IPS-NIHi11 (cell line): ENCODE results near the gene COX18.

Experiments
- DNase-seq: peaks from one replicate; pipeline ENCODE4 v3.0.0; 2012; ENCODE audit warnings: mixed read lengths, low spot score

COX18 gene

DNA sequence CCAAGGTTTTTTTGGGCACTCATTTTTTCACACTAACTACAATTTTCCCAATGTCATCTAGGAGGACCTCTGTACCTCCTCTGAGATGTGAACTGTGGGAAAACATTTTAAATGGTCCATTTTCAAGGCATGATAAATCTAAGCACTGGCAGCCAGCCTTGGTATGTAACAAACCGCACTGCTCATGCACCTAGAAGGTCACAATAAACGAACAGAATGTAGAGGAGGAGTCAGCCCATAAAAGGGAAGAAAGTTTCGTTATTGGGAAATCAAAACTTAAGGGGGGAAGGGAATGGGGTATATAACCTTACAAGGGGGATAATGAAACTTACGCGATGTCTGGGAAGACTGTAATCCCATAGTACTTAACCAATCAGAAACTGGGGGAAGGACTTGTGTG is 16.4 kb downstream of the COX18 start:
- no peak for DNase-seq

DNA sequence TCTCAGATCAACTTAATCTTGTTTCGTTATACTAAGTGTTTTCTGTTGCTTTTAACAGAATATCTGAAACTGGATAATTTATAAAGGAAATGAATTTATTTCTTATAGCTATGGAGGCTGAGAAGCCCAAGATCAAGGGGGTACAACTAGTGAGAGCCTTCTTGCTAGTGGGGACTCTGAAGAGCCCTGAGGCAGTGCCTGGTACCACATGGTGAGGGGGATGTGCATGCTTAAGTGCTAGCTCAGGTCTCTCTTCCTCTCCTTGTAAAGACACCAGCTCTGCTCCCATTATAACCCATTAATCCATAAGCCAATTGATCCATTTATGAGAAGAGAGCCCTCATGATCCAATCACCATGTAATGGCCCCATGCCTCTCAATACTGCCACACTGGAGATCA is 17.9 kb downstream of the COX18 start:
- peak; percentile 11 for DNase-seq

GRCh38 chr4:73045879-73046278 is 23.6 kb downstream of the COX18 start:
- no peak for DNase-seq

- no peak for DNase-seq
Observed at GRCh38 chr4:73037057-73037456, 32.5 kb downstream of the COX18 start.

DNA sequence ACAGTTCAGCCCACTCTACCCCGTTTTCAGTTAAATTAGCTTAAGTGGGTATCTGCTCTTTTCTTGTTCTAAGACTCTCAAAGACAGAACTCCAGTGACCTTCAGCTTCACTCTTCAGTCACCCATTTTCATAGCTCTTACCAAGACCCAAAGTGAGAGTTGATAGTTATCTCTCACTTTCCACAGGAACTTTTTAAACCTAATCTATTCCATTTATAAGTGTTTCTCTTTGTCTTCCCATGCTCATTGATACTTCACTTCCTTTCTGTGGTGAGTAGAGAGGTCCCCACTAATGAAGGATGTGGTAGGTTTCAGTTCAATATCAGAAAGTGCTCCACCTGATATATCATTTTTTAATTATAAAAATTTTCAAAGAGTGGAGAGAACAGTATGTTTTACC is 33.4 kb downstream of the COX18 start:
- no peak for DNase-seq

DNA sequence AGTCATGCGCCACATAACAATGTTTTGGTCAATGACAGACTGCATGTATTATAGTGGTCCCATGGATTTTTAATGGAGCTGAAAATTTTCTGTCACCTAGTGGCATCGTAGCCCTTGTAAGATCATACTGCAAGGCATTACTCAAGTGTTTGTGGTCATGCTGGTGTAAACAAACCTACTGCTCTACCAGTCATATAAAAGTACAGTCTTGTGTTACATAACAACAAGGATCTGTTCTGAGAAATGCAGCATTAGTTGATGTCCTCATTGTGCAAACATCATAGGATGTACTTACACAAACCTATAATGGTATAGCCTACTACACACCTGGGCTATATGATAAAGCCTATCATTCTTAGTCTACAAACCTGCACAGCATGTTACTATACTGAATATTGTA is 34.6 kb downstream of the COX18 start:
- DNase-seq: no peak

- no peak for DNase-seq
Observed at GRCh38 chr4:73028621-73029020, 40.9 kb downstream of the COX18 start.

DNA sequence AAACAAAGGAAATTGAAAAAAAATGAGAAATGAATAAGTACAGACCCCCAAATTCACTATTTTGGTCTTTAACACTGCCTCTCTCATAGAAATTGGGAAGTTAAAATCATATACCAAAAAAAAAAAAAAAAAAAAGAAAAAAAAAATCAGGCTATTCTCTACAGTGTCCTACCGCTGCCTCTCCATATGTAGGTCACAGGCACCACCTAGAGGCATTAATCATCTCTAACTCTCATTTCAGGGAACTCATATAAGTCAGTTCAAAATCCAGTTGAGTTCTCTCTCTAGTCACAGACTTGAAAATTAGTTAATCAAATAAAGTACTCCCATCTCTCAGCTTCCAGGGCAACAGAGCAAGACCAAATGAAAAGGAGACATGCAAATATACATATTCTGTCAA is 47.9 kb downstream of the COX18 start:
- peak; percentile 52 for DNase-seq

DNA sequence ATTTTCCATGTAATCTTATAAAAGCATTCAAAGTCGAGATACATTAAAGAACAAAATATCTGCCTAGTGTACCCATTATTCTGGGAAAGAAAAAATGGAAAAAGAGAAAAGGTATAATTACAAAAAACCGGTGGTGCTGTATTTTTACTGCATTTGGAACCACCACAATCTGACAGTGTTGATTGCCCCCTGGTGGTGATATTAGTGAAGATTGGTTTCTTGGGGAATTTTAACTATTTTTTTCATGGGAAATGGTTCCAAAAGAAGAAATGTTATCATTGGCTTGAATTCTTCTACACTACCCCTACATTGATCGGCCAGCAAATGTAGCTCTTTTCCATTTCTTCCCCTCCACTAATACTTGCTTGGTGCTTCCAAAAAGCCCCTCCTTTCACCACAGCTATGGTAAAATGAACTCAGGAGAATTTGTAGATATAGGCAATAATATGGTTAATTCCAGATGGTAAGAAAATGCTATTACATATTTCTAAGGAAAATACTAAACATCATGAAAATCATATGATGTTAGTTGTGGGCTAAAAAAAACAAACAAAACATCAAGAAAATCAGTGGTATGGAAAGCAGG is 50.0 kb downstream of the COX18 start:
- peak; percentile 43 for DNase-seq

- no peak for DNase-seq
Observed at GRCh38 chr4:73018595-73018994, 50.9 kb downstream of the COX18 start.

GRCh38 chr4:73013310-73013709 is 56.2 kb downstream of the COX18 start:
- no peak for DNase-seq

- DNase-seq: no peak
Observed at GRCh38 chr4:73012673-73013072, 56.8 kb downstream of the COX18 start.

DNA sequence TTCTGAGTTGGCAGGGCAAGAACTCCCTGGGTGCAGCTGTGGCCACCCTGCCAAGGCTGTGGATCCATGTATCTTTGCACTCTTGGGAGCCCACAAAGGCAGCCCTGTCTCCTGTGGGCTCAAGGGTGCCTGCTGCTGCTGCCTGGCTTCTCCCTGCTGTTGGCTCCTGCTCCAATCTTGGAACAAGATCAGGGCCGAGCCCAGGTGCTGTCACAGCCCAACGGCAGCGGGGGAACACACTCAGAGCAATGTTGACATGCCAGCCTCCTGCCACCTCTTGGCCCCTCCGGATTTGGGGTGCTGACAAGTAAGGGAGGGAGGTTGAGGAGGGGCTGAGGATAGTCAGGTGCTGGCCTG is 57.9 kb downstream of the COX18 start:
- DNase-seq: no peak

DNA sequence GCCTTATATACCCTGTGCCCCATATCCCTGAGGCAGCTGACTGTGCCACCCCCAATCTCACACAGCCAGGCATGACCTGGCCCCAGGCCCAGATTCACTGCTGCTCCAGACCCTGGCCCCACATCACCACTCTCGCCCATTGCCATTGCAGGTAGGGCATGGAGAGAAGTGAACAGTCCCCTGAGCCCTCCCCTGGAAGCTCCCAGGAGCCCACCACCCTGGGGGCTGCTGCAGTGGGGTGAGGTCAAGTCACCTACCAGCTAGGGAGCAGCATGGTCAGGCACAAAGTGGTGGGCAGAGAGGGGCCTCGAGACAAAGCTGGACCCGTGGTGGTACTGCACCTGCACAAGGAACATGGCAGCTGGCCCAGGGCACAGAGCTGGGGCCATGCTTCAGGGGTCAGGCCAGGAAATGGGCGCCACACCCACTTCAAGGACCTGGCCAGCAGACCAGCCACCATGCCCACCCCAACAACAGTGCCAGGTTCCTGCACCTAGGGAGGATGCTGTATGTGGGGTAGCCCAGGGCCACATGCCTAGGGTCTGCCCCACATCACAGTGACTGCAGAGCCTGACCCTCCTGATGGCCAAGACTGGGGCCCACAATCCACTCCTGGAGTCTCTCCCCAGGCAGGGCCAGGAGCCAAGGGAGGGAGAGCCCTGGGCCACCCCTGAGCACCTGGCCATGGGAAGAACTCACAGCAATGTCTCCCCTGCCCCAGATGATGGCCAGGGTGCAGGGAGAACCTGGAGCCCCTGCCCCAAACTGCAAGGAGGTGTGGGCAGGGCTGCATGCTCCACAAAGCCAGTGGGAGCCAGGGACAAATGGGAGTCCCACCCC is 58.5 kb downstream of the COX18 start:
- no peak for DNase-seq

DNA sequence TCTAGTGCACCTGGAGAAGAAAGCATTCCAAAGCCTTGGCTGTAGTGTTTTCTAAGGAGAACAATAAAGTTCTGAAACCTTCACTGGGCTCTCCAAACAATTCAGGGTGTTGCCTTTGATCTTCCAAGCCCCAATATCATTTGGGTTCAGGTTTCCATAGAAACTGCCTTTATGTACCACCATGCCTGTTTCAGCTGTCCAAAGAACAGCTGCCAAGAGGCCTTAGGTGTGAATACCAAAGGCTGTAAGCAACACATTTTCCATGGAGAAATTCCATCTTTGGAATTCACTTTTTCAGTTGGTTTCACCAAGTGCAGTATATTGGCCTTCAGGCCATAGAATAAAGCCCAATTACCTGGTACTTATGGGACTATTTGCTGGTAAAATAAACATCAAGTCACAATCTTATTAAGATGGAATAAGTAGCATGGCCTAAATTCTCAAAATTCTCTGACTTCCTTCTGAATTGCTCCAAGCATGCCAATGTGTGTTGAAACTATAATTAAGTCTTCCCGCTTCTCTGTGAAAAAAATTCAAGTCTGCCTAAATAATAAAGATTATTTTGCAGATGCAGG is 61.9 kb downstream of the COX18 start:
- DNase-seq: no peak

- no peak for DNase-seq
Observed at GRCh38 chr4:73006286-73006990, 63.1 kb downstream of the COX18 start.

- no peak for DNase-seq
Observed at GRCh38 chr4:73005514-73005913, 64.0 kb downstream of the COX18 start.
